GM19455 (cell line): ENCODE measurements around the gene KRCC1.

ENCODE experiments used
- ATAC-seq: cut with Tn5 transposase; IDR thresholded peaks from one replicate; pipeline ENCODE4 v1.9.1; 2021; ENCODE audit not compliant: unreplicated experiment

KRCC1 gene

DNA sequence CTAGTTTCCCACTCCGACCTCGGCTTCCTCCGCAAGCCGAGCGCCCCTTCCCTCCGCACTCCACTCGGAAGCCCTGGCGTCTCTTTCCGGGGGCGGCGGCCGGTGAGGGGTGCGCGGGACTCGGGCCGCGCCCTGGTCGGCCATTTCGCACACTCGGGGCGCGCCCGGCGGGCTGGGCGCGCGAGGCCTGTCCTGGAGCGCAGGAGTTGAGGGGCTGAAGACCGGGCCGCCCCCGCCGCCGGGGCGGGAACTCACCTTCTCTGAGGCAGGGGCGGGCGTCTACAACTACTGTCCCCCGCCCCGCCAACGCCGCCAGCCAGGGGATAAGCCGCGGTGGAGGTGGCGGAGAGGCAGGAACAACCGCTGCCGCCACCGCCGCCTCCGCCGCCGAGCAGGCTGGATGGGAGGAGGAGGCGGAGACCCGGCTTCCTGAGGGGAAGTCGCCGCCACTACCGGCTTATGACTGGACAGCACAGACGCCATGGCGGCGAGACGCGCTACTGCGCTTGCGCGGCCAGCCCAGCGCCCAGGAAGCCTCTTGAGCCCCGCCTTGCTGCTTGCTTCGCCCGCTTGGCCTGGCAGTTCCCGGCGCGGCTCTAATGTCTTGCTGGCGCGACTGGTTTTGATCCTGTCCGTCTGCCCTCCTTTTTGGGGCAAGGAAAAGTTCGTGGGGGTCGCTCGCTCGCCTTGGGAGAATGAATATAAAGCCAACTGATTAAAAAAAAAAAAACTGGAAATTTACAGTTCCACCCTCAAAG, at the start of gene KRCC1:
Gene KRCC1 (minus strand): TSS at position 413 of the 758 bp plus-strand sequence. CDS start 27,220 bp downstream, outside the sequence.
- ATAC-seq, result peak; percentile 96

GRCh38 chr2:88100489-88100858, 44.9 kb upstream of the KRCC1 start:
- no peak for ATAC-seq

DNA sequence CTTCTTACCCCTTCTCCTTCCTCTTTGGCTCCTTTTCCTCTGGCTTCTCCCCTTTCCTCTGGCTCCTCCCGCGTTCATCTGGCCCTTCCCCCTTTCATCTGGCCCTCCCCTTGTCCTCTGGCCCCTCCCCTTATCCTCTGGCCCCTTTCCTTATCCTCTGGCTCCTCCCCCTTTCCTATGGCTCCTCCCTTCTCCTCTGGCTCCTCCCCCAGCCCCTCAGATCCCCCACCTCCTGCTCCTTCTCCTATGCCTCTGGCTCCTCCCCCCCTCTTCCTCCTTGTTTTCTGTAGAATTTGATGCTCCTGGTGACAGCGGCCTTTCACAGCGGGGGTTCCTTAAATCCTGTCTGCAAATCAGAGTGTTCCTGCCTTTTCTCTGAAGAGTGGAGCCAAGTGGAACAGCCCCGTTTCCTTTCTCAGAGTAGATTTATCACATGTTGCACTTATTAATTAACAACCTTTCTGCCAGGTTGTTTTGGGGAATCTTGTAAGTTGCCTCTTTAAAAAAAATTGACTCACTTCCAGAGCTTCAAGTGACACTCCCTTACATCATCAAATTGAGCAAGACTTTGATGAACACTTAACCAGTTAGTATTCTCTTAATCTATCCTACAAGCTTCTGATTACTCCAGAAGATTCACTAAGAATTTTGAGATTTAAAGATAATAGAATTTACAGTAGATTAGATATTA, 44.4 kb upstream of the KRCC1 start:
- ATAC-seq, result no peak

DNA sequence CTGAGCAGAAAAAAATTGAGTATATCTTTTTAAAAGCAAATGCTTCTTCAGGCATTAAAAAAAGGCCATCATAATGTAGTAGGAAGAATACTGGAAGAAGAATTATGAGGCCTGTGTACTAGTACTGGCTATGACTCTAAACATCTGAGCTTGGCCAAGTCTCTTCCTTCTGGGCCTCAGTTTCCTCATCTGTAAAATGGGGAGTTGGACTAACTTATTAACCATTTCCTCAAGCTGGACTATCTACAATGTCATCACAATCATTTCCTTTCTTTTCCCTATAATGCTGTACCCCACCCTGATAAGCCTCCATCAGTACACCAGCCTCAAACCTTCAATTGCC, 42.9 kb upstream of the KRCC1 start:
- no peak for ATAC-seq

DNA sequence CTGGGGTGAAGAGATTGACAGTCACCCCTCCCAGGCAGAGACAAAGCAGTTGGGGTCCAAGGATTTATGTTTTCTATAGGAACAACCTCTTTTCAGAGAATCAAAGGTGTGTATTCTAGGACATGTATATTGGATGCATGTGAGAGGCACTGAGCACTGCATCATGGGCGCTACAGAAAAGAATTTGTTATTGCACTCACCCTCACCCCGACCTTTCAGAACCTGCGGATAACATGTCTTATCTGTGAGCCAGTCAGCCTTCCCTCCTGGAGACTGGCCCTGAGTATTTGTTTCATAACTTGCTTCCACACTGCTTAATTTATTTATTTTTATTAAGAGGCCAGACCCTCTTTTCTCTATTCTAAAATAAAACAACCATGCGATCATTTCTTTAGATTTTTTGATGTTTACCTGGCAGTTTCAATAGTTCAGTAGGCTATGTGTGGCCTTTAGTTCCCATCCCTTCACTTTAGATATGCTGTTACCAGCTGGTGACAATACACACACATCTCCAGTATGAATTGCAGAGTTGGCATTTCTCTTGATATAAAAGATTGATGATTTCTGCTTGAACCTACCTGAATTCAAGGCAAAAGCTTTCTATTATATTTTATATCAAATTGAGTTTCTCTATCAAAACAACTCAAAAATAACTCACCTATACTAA, 42.4 kb upstream of the KRCC1 start:
- ATAC-seq, result no peak

GRCh38 chr2:88097192-88097591, 41.6 kb upstream of the KRCC1 start:
- no peak for ATAC-seq

DNA sequence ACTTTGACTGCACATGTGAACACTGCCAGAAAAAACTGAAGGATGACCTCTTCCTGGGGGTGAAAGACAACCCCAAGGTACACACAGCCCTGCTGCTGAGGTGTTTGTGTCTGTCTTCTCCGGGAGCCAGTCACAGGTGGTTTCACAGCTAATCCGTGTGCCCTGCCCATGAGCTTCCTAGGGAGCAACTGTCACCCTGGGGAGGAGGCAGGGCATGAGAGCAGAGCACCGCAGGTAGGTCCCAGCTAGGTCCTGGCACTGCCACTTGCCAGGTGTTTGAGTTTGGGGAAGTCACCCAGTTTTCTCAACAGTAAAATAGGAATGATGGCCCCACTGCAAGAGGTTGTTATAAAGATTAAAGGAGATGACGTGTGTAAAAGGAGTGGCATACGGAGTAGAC, 41.1 kb upstream of the KRCC1 start:
- no peak for ATAC-seq

GRCh38 chr2:88095022-88095421, 39.4 kb upstream of the KRCC1 start:
- ATAC-seq, result no peak

GRCh38 chr2:88092773-88093172, 37.2 kb upstream of the KRCC1 start:
- no peak for ATAC-seq

DNA sequence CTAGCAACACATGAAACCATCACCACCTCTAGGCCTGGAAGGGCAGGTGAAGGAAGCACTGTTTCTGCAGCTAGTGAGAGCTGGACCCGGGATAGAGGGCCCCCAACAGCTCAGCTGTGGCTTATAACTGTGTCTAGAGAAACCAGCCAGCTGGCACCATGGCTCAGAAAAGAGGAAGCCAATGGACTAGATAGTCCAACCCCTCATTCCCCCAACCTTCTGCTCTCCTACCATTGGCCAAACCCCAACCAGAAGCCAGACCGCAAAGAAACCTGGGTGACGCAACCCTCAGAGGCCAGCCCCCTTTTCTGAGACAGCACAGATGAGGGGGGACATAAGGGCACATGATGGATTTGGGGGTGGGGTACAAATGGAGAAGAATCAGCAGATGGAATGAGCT, 36.4 kb upstream of the KRCC1 start:
- ATAC-seq, result no peak

DNA sequence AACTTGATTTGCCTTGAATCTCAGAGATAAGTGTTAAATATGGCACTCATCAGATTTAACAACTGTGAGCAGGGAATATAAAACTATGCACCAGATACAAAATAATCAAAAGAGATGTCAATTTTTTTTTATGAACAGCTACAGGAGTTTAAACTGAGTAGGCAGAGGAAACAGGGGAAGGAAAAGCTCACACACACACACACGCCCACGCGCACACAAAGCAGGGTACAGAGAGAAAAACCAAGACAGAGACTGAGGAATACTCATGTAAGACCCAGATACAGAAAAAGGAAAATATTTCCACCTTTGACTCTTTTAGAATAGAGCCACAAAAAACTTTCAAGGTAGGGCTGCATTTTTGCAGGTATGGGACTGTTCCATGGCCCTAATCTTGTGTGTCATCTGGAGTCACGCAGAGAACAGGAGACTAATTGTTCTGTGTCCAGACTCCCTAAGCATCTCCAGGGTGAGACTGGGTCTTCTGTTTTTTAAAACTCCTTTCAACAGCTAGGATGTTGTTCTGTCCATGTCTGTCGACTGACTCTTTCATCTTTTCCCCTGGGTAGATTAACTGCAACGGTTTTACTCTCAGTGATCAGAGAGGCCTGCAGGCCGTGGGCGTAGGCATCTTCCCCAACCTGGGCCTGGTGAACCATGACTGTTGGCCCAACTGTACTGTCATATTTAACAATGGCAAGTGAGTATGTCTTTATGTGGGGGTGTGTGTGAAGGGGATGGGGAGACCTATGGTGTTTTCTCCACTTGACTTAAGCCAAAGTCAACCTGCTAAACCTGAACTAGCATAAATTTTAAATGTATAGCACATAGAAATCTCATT, 35.1 kb upstream of the KRCC1 start:
- no peak for ATAC-seq

DNA sequence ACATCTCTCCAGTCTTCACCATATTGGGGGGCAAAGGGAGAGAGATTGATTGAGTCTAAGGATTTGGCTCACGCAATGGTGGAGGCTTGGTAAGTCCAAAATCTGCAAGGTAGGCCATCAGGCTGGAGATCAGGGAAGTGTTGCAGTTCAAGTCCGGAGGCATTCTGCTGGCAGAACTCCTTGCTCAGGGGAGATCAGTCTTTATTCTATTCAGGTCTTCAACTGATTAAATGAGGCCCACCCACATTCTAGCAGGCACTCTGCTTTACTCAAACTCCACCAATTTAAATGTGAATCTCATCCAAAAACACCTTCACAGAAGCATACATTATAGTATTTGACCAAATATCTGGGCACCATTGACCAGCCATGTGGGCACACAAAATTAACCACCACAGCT, 33.4 kb upstream of the KRCC1 start:
- ATAC-seq, result no peak

- ATAC-seq, result no peak
These were observed 32.2 kb upstream of the KRCC1 start for GRCh38 chr2:88087763-88088162.

DNA sequence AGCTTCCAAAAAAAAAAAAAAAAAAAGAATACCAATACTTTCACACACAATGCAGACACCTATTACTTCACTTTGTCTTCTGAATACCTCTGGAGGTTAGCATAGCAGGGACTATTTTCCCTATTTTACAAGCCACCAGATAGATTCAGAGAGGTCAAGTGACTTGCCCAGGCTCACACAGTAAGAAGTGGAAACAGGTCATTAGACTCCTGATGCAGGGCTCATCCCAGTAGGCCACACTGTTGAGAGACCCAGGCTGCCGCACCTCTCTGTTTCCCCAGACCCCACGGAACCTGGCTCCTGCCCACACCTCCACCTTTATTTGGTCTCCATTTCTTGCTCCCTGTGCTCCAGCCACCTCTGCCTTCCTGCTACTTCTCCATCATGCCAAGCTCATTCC, 31.5 kb upstream of the KRCC1 start:
- no peak for ATAC-seq

- no peak for ATAC-seq
These were observed 30.8 kb upstream of the KRCC1 start for GRCh38 chr2:88086401-88086800.

GRCh38 chr2:88085602-88086001, 30.0 kb upstream of the KRCC1 start:
- no peak for ATAC-seq

- no peak for ATAC-seq
These were observed 29.5 kb upstream of the KRCC1 start for GRCh38 chr2:88085099-88085498.

- ATAC-seq, result no peak
These were observed 27.2 kb upstream of the KRCC1 start for GRCh38 chr2:88082781-88083180.

GRCh38 chr2:88081924-88082608, 26.5 kb upstream of the KRCC1 start:
- no peak for ATAC-seq

DNA sequence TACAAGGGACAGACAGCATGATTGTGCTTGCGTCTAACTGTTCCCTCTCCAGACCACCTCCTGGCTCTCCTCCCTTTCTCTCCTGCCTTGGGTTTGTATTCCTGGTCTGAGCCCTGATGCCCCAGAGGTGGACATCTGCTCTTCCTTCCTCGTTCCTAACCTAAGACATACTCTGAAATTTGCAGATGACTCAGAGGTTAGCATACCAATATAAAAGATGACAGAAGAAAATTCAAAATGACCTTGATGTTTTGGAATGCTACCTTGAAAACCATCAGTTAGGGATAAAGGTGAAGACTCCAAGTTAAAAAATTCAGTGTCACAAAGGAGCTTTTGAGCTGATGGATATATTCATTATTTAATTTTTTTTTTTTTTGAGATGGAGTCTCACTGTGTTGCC, 25.0 kb upstream of the KRCC1 start:
- no peak for ATAC-seq

DNA sequence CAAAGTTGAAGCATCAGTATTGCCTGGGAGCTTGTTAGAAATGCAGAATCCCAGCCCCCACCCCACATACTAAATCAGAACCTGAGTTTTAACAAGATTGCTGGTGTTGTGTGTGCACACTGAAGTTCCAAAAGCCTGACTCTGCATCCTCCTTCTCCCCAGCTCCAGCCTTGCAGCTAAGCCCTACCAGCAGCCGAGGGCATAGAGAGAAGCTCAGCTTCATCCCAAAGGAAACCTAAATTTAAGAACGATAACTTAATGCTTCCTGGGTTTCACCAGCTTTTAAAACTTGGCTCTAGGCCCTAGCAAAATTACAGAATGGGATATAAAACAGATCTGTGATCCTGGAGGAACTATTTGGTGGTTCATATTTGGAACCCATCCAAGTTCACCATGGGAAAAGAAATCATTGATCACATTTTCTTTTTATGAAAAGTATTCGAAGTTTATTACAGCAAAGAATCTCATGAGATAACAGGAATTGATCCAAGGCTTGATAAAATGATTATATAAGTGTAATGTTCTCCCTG, 23.1 kb upstream of the KRCC1 start:
- ATAC-seq, result no peak
